ENCODE data around the gene TFCP2L1.

- TF ChIP-seq CTCF (IDR thresholded peaks at IDR 0.05): no peak
- TF ChIP-seq POLR2A (IDR thresholded peaks at IDR 0.05): no peak
These were observed 49.0 kb upstream of the TFCP2L1 start for GRCh38 chr2:121333834-121334558.
